Lower leg skin (tissue), 3 donors: ENCODE results near the gene MAPKAPK3.

Experiments
- CTCF ChIP-seq, 3 donors: fragments of 450-650 bp; IDR thresholded peaks; one replicate each; pipeline ENCODE4 v1.5.1; 2016; ENCODE audit warnings: antibody characterized with exemption in 3 of 3, mild to moderate bottlenecking in 3 of 3, moderate library complexity in 2 of 3
- POLR2A ChIP-seq, 2 donors: fragments of 450-650 bp; IDR thresholded peaks; one replicate each; pipeline ENCODE4 v1.6.1; 2016 to 2017; ENCODE audit warnings: antibody characterized with exemption in 2 of 2, mild to moderate bottlenecking in 1 of 2, moderate library complexity in 1 of 2

DNA sequence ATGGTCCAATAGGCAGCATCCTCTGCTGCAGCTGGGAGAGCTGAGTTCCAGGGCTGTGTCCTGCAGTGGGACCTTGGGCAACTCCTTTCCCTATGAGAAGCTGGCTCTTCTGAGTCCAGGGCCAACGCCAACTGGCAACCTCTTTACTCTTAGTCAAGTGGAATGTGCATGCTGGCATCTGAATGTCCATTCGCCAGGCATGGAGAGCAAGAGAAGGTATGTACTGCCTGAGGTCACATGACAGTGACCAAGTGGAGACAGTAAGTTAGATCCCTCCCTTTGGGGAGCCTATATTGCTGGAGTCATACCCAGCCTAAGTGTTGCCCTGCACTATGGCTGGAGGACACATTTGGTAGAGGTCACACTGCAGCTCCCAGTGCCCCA is 35.5 kb upstream of the MAPKAPK3 start:
- TF ChIP-seq CTCF (IDR thresholded peaks at IDR 0.05) (no peak), POLR2A (IDR thresholded peaks at IDR 0.05) (no peak)
